Measurements from ENCODE around the gene C20orf202. TPM values are rescaled to one million over a fixed set of nuclear protein-coding genes. Genes with fewer than 3 reads are reported as not detected.

C20orf202 gene
- polyA plus RNA-seq, 1 of the 3 experiments (the other 2 are of a cell fraction) = not detected

DNA sequence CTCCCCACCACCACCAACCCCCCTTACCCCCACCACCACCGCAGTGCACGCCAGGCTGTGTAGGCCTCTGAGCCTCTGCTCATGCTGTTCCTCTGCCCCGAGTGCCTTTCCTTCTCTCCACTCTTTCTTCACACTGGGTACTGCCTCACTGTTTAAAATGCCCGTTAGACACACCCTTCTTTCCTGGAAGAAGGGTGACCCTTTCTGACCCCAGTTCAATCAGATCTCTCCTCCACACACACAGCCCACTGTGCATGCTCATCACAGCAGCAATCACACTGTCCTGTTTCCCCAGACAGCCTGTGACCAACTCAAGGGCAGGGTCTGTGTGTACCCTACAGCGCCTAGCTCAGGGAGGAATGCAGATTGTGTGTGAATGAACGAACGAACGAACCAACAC is 28.5 kb upstream of the C20orf202 start:
- Histone ChIP-seq H3K79me2 (ENCODE audit: insufficient read depth) (no peaks in the 10 kb centered on the region), H3K27me3 (ENCODE audit: insufficient read depth) (no peaks in the 10 kb centered on the region), H3K4me3 (ENCODE audit: low read depth in 2 of 2, low read length in 1 of 2) (no peak overlapping the region), H2AFZ (ENCODE audit: low read depth) (no peak overlapping the region), H3K27ac (ENCODE audit: low read depth in 2 of 2, low read length in 1 of 2) (no peak overlapping the region), H3K9me2 (no peaks in the 10 kb centered on the region), H3K36me3 (replicated peaks in 1 of 2; ENCODE audit: control insufficient read depth in 1 of 2, insufficient read depth in 2 of 2, low read length in 1 of 2) (peaks cover 11 to 26% of the 10 kb centered on the region in 2 experiments), H3K4me2 (no peak overlapping the region), H3K9ac (no peak overlapping the region), H4K20me1 (ENCODE audit: insufficient read depth) (no peaks in the 10 kb centered on the region), H3F3A (replicated peaks; ENCODE audit: insufficient read depth) (no peaks in the 10 kb centered on the region), H3K4me1 (ENCODE audit: control insufficient read depth in 1 of 2, insufficient read depth in 2 of 2, low read depth in 1 of 2, low read length in 1 of 2) (no peaks in the 10 kb centered on the region; a peak in 1 of 4 replicates), H3K9me3 (no peaks in the 10 kb centered on the region)
- ChIA-PET POLR2A (interaction anchor here (1.1 kb wide), 2 partner anchors 11 to 13 kb away, joined by 3 read pairs; no protein-coding TSS in a partner anchor), CTCF (interaction anchor here (1.1 kb wide), 1 partner anchor 12 kb away, joined by 3 read pairs; no protein-coding TSS in a partner anchor)
- 96% methylated on average over 8 of the region's 8 CpGs for WGBS (ENCODE audit: low lambda C conversion rate)
- DNase-seq = no peak
- TF ChIP-seq EP300 (IDR thresholded peaks at IDR 0.05; ENCODE audit: borderline replicate concordance in 1 of 2, low read depth in 1 of 2, low read length in 1 of 2) (no peak), SMC3 (IDR thresholded peaks at IDR 0.05; ENCODE audit: low read depth, low read length) (no peak), TCF12 (IDR thresholded peaks at IDR 0.05) (no peak)
- TF ChIP-seq, protein P1, sequence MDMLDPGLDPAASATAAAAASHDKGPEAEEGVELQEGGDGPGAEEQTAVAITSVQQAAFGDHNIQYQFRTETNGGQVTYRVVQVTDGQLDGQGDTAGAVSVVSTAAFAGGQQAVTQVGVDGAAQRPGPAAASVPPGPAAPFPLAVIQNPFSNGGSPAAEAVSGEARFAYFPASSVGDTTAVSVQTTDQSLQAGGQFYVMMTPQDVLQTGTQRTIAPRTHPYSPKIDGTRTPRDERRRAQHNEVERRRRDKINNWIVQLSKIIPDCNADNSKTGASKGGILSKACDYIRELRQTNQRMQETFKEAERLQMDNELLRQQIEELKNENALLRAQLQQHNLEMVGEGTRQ (IDR thresholded peaks at IDR 0.05; ENCODE audit: borderline replicate concordance, low read depth, low read length) = no peak

DNA sequence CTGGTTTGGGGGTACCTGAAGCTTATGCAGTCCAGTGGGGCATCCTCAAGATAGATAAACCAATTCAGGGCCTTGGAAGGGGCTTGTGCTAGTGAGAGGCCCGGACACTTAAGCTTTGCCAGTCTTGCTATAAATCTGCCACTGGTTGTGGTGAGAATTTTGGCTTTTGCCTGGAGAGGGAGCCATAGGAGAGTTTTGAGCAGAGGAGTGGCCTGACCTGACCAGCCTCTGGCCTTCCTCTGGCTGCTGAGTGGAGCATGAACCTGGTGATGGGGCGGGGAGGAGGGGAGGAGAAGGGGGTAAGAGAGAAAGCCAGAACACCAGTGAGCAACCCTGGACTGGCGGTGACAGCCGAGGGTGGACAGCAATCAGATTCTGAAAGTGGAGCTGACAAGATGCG is 25.6 kb upstream of the C20orf202 start:
- Histone ChIP-seq H3K36me3 (replicated peaks in 1 of 2; ENCODE audit: control insufficient read depth in 1 of 2, insufficient read depth in 2 of 2, low read length in 1 of 2) (peaks cover 0 to 11% of the 10 kb centered on the region in 2 experiments), H3K4me1 (ENCODE audit: control insufficient read depth in 1 of 2, insufficient read depth in 2 of 2, low read depth in 1 of 2, low read length in 1 of 2) (no peaks in the 10 kb centered on the region; a peak in 1 of 4 replicates), H3K9me2 (no peaks in the 10 kb centered on the region), H3K9me3 (no peaks in the 10 kb centered on the region), H3F3A (replicated peaks; ENCODE audit: insufficient read depth) (no peaks in the 10 kb centered on the region), H3K4me3 (ENCODE audit: low read depth in 2 of 2, low read length in 1 of 2) (no peak overlapping the region), H3K27ac (ENCODE audit: low read depth in 2 of 2, low read length in 1 of 2) (no peak overlapping the region), H3K27me3 (ENCODE audit: insufficient read depth) (no peaks in the 10 kb centered on the region), H2AFZ (ENCODE audit: low read depth) (no peak overlapping the region), H3K79me2 (ENCODE audit: insufficient read depth) (no peaks in the 10 kb centered on the region), H3K4me2 (no peak overlapping the region), H4K20me1 (ENCODE audit: insufficient read depth) (no peaks in the 10 kb centered on the region), H3K9ac (no peak overlapping the region)
- TF ChIP-seq FOXJ3 (CRISPR knock-in tag; IDR thresholded peaks at IDR 0.05) (no peak), SMC3 (IDR thresholded peaks at IDR 0.05; ENCODE audit: low read depth, low read length) (no peak), EP300 (IDR thresholded peaks at IDR 0.05; ENCODE audit: borderline replicate concordance in 1 of 2, low read depth in 1 of 2, low read length in 1 of 2) (no peak), EZH2phosphoT487 (IDR thresholded peaks at IDR 0.05; ENCODE audit: borderline replicate concordance, low read depth) (no peak), ELF1 (IDR thresholded peaks at IDR 0.05) (no peak), GATA2 (CRISPR knock-in tag; IDR thresholded peaks at IDR 0.05) (no peak), TEAD4 (IDR thresholded peaks at IDR 0.05; ENCODE audit: borderline replicate concordance, insufficient read depth) (no peak), RAD21 (IDR thresholded peaks at IDR 0.05; ENCODE audit: low read length) (peak; percentile 28), NRF1 (IDR thresholded peaks at IDR 0.05; ENCODE audit: low read depth, low read length) (no peak), CHD2 (IDR thresholded peaks at IDR 0.05; ENCODE audit: low read length, partially characterized antibody) (no peak), POLR2AphosphoS5 (IDR thresholded peaks at IDR 0.05; ENCODE audit: low read depth, low read length) (no peak)
- TF ChIP-seq, protein P2, sequence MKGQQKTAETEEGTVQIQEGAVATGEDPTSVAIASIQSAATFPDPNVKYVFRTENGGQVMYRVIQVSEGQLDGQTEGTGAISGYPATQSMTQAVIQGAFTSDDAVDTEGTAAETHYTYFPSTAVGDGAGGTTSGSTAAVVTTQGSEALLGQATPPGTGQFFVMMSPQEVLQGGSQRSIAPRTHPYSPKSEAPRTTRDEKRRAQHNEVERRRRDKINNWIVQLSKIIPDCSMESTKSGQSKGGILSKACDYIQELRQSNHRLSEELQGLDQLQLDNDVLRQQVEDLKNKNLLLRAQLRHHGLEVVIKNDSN (IDR thresholded peaks at IDR 0.05; ENCODE audit: borderline replicate concordance, low read depth) = no peak
- TF ChIP-seq, protein P3, sequence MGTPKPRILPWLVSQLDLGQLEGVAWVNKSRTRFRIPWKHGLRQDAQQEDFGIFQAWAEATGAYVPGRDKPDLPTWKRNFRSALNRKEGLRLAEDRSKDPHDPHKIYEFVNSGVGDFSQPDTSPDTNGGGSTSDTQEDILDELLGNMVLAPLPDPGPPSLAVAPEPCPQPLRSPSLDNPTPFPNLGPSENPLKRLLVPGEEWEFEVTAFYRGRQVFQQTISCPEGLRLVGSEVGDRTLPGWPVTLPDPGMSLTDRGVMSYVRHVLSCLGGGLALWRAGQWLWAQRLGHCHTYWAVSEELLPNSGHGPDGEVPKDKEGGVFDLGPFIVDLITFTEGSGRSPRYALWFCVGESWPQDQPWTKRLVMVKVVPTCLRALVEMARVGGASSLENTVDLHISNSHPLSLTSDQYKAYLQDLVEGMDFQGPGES (IDR thresholded peaks at IDR 0.05; ENCODE audit: low read depth, low read length) = no peak
- TF ChIP-seq, protein P4, sequence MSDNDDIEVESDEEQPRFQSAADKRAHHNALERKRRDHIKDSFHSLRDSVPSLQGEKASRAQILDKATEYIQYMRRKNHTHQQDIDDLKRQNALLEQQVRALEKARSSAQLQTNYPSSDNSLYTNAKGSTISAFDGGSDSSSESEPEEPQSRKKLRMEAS (IDR thresholded peaks at IDR 0.05; ENCODE audit: low read depth) = no peak
- TF ChIP-seq, protein P5, sequence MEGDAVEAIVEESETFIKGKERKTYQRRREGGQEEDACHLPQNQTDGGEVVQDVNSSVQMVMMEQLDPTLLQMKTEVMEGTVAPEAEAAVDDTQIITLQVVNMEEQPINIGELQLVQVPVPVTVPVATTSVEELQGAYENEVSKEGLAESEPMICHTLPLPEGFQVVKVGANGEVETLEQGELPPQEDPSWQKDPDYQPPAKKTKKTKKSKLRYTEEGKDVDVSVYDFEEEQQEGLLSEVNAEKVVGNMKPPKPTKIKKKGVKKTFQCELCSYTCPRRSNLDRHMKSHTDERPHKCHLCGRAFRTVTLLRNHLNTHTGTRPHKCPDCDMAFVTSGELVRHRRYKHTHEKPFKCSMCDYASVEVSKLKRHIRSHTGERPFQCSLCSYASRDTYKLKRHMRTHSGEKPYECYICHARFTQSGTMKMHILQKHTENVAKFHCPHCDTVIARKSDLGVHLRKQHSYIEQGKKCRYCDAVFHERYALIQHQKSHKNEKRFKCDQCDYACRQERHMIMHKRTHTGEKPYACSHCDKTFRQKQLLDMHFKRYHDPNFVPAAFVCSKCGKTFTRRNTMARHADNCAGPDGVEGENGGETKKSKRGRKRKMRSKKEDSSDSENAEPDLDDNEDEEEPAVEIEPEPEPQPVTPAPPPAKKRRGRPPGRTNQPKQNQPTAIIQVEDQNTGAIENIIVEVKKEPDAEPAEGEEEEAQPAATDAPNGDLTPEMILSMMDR (IDR thresholded peaks at IDR 0.05) = peak; percentile 15; the same call in 1 of the 2 replicates
- ChIA-PET POLR2A (no interaction called here), CTCF (interaction anchor here (0.7 to 3.2 kb wide), 6 partner anchors 8 to 69 kb away, joined by 3 to 17 read pairs (median 4); partner anchors contain the start of gene RAD21L1)
- 91% methylated on average over 5 of the region's 5 CpGs for WGBS (ENCODE audit: low lambda C conversion rate)
- peak; percentile 44 for DNase-seq

Data from SK-N-SH (cell line).